GM10266 (cell line): ENCODE results near the gene DGKI.

Experiments
- DNase-seq: peaks from one replicate; pipeline ENCODE4 v3.0.0; 2012; ENCODE audit errors: extremely low spot score
- TF ChIP-seq, protein P1 (sequence below): IDR thresholded peaks from 2 replicates; pipeline ENCODE4 v1.5.1; 2012; ENCODE audit warnings: mild to moderate bottlenecking, low read depth; ENCODE audit not compliant: control insufficient read depth, insufficient read depth; ENCODE audit errors: missing control alignments

DGKI gene

DNA sequence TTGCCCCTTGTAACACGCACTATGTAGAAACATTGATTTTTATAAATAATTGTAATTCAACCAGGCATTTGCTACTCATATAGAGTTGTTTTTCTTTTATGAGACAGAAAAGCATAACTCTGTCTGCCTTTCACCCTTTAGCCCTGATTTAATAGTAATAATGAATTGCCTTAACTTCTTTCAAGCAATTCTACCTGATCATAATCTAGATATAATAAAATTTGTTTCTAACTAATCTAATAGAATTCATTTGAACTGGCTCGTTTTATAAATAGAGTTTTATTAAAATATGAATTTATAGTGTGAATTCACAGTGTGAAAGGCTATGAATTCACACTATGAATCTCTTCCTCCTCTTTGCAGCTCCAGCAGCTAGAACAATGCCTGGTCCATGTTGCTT, 319.1 kb downstream of the DGKI start:
- no peak for DNase-seq
- TF ChIP-seq, protein P1, sequence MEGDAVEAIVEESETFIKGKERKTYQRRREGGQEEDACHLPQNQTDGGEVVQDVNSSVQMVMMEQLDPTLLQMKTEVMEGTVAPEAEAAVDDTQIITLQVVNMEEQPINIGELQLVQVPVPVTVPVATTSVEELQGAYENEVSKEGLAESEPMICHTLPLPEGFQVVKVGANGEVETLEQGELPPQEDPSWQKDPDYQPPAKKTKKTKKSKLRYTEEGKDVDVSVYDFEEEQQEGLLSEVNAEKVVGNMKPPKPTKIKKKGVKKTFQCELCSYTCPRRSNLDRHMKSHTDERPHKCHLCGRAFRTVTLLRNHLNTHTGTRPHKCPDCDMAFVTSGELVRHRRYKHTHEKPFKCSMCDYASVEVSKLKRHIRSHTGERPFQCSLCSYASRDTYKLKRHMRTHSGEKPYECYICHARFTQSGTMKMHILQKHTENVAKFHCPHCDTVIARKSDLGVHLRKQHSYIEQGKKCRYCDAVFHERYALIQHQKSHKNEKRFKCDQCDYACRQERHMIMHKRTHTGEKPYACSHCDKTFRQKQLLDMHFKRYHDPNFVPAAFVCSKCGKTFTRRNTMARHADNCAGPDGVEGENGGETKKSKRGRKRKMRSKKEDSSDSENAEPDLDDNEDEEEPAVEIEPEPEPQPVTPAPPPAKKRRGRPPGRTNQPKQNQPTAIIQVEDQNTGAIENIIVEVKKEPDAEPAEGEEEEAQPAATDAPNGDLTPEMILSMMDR: no peak

DNA sequence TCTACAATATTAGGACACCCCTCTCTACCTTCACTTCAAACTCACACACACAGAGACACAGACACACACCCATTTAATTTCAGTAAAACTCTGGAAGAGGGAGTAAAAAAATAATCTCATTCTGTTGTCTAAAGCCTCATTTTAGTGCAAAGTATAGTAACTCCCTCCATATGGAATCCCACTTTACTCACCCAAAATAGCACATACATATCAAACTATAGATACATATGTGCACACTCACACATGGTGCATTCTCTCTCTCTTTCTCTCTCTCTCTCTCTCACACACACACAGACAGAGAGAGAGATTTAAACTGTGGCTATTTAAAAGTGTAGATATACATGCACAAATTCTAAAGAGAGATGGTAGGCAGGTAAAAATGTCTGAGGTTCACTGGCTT, 323.6 kb downstream of the DGKI start:
- no peak for DNase-seq
- TF ChIP-seq, protein P1: no peak

DNA sequence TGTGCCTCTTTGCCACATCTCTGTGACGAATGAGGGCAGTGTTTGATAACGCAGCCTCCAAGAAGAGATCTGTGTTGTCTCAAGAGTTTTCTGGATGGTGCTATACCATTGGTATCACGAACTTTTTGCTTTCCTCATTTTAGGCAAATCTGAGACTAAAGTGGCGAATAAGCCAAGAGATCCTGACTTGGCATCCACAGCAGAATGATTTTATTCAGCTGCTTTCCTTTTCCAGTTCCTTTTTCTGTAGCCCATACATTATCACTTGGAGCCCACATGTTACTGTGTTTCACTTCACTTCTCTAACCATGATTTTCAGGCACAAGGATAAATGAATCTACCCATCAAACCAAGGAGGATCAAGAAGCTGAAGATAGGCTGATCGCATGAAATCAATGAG, 325.3 kb downstream of the DGKI start:
- TF ChIP-seq, protein P1: no peak
- no peak for DNase-seq

DNA sequence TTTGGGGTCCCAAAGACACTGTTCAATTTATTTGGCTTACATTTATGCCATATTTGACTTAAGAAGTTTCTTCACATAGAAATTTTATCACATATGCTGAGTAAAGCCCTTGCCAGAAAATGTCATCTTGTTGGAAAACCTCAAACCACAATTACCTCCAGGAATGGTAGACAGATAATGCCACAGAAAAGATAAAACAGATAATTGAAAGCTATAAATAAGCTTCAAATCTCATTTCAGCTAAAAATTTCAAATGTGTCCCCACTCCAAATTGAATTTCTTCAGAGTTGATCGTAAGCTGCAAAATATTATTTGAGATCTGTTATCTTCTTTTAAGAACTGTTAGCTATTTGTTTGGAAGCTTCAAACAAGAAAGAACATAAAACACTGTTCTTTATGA, 326.8 kb downstream of the DGKI start:
- TF ChIP-seq, protein P1: no peak
- no peak for DNase-seq

DNA sequence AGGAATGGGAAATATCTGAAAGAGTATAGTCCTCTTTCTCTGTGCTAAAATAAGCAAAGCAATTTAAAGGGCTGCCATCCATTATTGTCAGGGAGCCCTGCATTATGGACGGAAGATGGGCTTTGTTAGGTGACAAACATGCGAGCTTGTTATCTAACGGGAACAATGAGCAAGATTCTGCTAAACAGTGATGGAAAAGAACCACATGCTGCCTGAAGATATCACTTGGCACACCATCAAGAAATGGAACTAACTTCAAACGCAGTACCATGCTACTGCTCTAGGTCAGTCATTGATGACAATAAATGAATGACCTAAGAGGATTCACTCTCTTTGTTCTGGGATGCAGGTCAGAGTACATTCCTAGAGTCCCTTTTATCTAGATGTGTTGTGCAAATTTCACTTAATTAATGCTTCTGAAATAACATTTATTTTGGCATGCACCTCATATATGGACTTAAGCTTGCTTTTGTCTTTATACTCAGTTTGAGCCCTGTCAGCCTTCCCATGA, 327.5 kb downstream of the DGKI start:
- DNase-seq: no peak
- TF ChIP-seq, protein P1: no peak

DNA sequence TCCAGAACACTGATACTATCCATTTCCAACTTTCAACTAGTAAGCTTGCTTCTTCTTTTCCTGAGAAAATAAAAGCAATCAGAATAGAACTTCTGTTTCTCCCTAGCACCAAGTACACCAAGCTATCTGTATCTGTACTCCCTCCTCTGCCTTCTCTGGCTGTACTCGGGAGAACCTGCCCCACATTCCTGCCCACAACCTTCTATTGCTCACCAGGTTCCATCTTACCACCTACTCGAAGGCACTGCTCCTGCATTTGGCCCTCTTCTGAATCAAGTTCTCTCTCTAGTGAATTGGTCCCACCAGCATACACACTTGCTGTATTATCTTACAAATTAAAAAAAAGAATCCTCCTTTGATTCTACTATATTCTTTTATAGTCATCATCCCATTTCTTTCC, 333.7 kb downstream of the DGKI start:
- no peak for DNase-seq
- TF ChIP-seq, protein P1: no peak

DNA sequence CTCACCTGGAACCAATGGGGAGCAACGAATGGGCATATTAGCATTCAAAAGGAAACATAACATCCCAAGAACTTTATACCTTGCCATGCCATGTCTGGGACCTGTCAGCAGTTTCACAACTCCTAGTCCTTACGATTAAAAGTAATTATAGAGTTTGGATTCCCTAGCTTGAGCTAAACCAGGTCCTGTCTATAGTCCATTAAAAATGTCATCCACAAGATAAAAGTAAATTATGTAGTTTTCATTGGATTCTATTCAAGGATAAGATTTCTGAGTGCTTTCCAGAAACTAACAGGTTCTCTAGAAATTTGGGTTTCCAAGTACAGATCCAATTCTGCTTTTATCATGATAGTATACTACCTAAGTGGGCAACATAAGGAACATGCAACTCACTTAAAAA, 339.7 kb downstream of the DGKI start:
- TF ChIP-seq, protein P1: no peak
- no peak for DNase-seq
